K562 (cell line): ENCODE data around the gene LEMD1.

ENCODE experiments used
- CTCF ChIP-seq, 3 experiments: IDR thresholded peaks in 2 of 3; conservative IDR thresholded peaks in 1 of 3; 2 replicates each; pipeline ENCODE4 v1.5.1; 2011 to 2012; ENCODE audit warnings: low read length in 3 of 3, mild to moderate bottlenecking in 3 of 3, control low read depth in 2 of 3, improper control_type of control experiment in 1 of 3, inconsistent platforms in 1 of 3, low read depth in 1 of 3, mixed read lengths in 1 of 3, moderate library complexity in 1 of 3; ENCODE audit not compliant: insufficient read depth in 2 of 3
- EZH2 ChIP-seq: IDR thresholded peaks from 2 replicates; pipeline ENCODE4 v1.6.1; 2012; ENCODE audit warnings: low read depth, mild to moderate bottlenecking, inconsistent platforms, low read length, borderline replicate concordance
- FOXJ2 ChIP-seq: fragments of 200-800 bp; sonication (Bioruptor generic); IDR thresholded peaks from 2 replicates; pipeline ENCODE4 v1.6.1; 2016; ENCODE audit warnings: missing genetic modification characterization, missing compliant biosample characterization
- GABPA ChIP-seq: fragments of 200-800 bp; sonication (Bioruptor generic); conservative IDR thresholded peaks from 2 replicates; pipeline ENCODE4 v1.6.1; 2016; ENCODE audit warnings: low read depth, missing genetic modification characterization, missing compliant biosample characterization
- RHOXF2B ChIP-seq: fragments of 250-450 bp; sonication (Bioruptor Pico); conservative IDR thresholded peaks from 2 replicates; pipeline ENCODE4 v1.5.1; 2021
- SNRNP70 ChIP-seq: fragments of 200-400 bp; formaldehyde crosslinking; optimal IDR thresholded peaks from 2 replicates; pipeline ENCODE3; 2017; ENCODE audit warnings: low read depth, low read length
- VEZF1 ChIP-seq: fragments of 200-800 bp; sonication (Bioruptor generic); IDR thresholded peaks from 2 replicates; pipeline ENCODE4 v1.6.1; 2017; ENCODE audit warnings: missing genetic modification characterization, missing compliant biosample characterization
- ZNF830 ChIP-seq: fragments of 250-450 bp; sonication (Bioruptor Pico); IDR thresholded peaks from 2 replicates; pipeline ENCODE4 v1.5.0; 2021; ENCODE audit warnings: mild to moderate bottlenecking

GRCh38 chr1:205440121-205440475, 18.2 kb upstream of the LEMD1 start:
- TF ChIP-seq EZH2 (no peak), RHOXF2B (CRISPR knock-in tag) (no peak), GABPA (tag) (no peak), CTCF (IDR thresholded peaks at IDR 0.05 in 2 of 3, conservative IDR thresholded peaks at IDR 0.05 in 1 of 3; ENCODE audit: insufficient read depth in 2 of 3, low read depth in 1 of 3, low read length in 3 of 3) (no peak), VEZF1 (no peak), ZNF830 (no peak), FOXJ2 (tag) (no peak), SNRNP70 (no peak)
